DMS114 treated with DMSO at 0.1 percent for 48 hours (cell line): ENCODE results near the gene LIME1.

Experiments
- DNase-seq: peaks from one replicate; lab custom pipeline; 2025; ENCODE audit not compliant: unreplicated experiment; lab: John Stamatoyannopoulos, UW

Gene LIME1

DNA sequence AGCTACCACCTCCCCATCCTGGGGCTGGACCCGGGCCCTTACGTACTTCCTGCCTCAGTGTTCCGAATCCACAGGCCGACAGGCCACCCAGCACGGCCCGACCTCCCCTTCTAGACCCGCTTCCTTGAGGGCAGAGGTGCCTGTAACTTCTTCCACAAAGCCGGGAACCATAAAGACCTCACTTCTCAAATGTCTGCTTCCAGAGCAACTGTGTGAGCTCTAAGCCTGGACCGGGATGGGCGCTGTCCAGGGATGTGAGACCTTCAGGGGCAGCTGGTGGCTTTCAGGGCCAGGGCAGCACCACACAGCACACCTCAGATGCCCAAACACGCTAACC, 12.4 kb downstream of the LIME1 start:
- DNase-seq: no peak

GRCh38 chr20:63749597-63750508, 13.4 kb downstream of the LIME1 start:
- no peak for DNase-seq

DNA sequence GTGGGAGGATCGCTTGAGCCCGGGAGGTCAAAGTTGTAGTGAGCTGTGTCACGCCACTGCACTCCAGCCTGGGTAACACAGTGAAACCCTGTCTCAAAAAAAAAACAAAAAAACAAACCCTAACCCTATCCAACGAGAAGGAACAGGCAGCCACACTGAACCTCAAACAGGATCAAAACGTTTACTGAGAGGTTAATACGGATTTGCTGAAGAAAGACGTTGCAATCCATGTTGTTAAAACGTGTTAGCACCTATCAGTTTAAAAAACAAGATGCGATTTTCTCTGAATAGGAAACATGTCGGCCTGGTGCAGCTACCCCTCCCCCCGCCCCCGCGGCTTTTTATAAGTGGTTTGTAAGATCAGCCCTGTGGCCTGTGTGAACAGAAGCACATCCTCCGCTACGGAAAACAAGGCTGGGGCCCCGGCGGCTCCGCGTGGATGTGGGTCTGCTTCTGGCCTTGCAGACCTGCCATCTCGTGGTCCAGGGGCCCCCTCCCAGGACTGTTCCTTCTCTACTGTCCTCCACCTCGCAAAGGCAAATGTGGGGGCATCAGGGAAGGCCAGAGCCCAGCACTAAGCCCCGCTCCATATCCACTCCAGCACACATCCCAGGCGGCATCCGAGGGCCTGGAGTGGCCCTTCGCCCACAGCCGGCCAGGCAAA, 14.5 kb downstream of the LIME1 start:
- no peak for DNase-seq

DNA sequence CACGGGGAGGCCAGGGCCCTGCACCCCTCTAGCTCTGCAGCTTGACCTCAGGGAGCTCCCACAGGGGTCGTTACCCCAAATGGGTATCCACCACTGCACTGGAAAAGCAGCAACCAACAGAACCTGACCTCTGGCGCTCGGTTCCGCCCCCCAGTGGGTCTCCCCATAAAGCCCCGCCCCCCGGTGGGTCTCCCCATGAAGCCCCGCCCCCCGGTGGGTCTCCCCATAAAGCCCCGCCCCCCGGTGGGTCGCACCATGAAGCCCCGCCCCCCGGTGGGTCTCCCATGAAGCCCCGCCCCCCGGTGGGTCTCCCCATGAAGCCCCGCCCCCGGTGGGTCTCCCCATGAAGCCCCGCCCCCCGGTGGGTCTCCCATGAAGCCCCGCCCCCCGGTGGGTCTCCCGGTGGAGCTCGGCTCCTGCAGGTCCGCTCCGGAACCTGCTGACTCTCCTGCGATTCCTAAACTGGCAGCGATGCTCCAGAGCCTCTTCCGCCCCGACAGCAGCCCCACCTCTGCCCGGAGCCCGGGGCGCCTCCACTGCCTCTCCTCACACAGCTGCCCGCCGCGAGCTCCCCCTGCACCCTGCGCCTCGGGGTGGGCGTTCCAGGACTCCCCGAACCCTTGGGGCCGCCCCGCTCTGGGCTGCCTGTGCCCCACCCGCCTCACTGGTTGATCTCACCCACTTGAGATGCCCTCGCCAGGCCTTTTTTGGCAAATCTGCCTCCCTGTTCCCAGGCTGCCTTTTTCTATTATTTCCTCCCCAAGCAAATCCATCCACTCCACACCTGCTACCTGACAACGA, 15.2 kb downstream of the LIME1 start:
- DNase-seq: no peak

DNA sequence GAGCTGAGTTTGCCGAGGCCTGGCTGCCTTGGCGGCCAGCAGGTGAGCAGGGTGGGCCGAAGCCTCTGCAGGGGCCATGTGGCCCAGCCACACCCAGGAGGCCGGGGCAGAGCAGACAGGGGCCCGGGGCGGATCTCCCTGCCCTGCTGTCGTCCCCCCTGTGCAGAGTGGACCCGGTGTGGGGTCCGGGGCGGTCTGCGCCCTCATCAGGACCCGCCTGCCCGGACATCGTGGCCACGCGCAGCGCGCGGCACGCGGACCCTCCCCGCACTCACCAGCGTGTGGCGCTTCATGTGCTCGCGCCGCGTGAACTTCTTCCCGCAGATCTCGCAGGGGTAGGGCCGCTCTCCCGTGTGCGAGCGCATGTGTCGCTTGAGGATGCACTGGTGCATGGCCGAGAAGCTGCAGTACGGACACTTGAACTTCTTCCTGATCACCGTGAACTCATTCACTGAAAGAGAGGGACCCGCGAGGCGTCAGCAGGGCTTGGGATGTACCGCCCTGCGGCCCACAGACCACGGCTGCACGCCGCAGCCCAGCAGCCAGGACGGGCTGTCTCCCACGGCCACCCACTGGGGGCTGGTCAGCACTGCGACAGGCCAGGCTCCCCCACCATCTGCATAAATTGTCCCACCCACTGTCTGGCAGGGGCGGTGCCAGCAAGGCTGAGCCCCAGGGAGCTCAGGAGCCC, 16.1 kb downstream of the LIME1 start:
- DNase-seq: no peak

DNA sequence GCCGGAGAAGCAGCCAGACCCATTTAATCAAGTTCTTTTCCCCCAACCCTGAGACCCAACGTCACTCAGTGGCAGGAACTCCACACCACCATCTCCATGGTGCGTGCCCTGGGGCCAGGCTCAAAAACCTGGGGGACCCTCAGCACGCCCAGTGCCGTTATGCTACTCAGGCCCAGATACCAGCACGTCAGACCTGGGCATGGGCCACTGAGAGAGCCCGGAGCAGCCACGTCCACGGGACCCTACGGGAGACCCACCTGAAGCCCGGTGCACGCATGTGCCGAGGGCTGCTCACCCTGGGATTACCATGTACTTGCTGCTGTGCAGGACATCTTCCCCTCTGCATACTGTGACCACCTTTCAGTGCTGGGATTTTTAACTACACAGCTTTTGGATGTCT, 16.9 kb downstream of the LIME1 start:
- no peak for DNase-seq

DNA sequence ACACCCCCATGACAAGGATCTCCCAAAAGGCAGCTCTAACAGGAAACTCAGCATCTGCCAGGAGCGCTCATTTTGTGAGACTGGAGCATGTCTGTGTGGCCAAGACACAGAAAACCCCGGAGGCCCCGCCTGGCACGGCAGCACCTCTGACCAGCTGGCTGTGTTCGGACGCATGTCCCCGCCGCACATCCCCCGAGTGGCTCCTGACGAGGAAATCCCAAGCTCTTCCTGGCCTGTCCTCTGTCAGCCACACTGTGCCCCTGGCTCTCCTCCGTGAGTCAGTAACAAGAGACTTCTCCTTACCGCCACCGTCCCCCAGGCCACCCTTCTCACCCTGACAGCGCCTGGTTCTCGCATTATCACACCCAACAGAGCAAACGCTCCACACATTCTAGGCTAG, 17.5 kb downstream of the LIME1 start:
- no peak for DNase-seq

GRCh38 chr20:63755933-63756647, 19.6 kb downstream of the LIME1 start:
- DNase-seq: no peak

DNA sequence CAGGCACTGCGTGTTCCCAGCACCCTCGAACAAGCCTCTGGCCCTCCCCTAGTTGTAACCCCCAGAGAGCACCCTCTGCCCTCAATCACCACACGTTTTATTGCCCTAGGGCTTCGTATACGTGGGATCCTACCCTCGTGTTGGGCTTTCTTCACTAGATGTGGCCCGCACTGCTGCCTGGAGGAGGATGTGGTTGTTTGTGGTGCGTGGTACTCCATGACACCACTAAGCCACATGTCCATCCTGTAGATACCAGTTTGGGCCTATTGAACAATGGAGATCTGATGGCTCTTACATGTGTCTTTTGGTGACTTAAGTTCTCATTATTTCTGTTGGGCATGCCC, 20.2 kb downstream of the LIME1 start:
- DNase-seq: no peak

GRCh38 chr20:63758152-63758551, 21.7 kb downstream of the LIME1 start:
- DNase-seq: no peak

- DNase-seq: no peak
Observed at GRCh38 chr20:63759377-63759901, 23.0 kb downstream of the LIME1 start.

- no peak for DNase-seq
Observed at GRCh38 chr20:63765082-63765873, 28.8 kb downstream of the LIME1 start.

DNA sequence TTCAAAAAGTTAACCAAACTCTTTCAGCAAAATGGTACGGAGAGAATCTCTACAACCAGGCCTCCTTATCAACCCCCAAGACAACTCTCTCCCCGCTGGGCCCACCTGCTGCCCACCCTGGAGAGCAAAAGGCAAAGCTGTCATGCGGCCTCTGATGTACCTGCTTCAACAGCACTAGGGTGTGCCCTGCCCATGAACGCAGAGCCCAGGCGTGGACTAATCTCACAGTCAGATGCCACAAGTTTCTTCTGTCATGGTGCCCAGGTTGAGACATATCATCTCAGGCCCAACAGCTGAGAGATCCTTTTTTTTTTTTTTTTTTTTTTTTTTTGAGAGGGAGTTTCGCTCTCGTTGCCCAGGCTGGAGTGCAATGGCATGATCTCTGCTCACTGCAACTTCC, 29.4 kb downstream of the LIME1 start:
- no peak for DNase-seq

DNA sequence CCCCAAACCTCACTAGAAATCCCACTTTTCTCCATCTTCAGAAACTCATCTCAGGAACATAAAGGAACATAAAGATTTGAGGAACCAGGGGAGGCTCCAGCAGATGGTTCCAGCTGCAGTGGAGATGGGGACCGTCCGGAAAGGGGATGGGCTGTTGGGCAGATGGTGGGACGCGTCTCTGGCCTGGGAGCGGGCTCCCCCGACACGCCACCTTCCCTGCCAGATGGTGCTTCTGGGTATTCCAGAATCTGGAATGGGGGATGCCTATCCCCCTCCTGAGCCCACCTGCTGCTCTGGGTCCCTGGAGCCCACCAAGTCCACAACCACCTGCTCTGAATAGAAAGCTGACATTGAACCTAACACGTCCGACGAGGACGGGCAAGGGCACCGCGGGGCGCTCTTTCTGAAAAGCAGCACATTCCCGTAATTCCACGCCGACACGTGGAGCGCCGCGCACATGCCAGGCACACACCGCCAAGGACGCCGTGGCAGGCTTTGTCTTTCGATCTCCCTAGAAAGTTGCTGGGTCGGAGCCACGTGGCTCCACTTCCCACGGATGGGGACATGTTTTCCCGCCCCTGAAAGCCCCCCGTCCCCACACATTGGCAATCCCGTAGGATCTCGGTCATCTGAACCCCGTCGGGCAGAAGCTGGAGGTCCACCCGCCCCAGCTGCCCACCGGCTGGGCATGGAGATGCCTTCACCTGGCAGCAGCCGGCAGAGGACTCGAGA, 30.4 kb downstream of the LIME1 start:
- DNase-seq: no peak

GRCh38 chr20:63767456-63767855, 31.0 kb downstream of the LIME1 start:
- DNase-seq: no peak

GRCh38 chr20:63767886-63768285, 31.4 kb downstream of the LIME1 start:
- DNase-seq: no peak

GRCh38 chr20:63768591-63769515, 32.4 kb downstream of the LIME1 start:
- DNase-seq: no peak
